Activated T-cell treated with anti-CD3 and anti-CD28 coated beads for 1 hour (primary cell): ENCODE data around the gene KRT40.

Experiments
- DNase-seq: peaks from one replicate; pipeline ENCODE4 v3.0.0-alpha.2; 2020; ENCODE audit warnings: low read depth

Gene KRT40

GRCh38 chr17:40952154-40952553 lies 32.0 kb downstream of the KRT40 start:
- no peak for DNase-seq

- no peak for DNase-seq
These were observed 33.0 kb downstream of the KRT40 start for GRCh38 chr17:40951011-40951622.

- no peak for DNase-seq
These were observed 34.0 kb downstream of the KRT40 start for GRCh38 chr17:40950176-40950575.

- DNase-seq, result no peak
These were observed 34.7 kb downstream of the KRT40 start for GRCh38 chr17:40949418-40949817.

GRCh38 chr17:40947929-40948328 lies 36.2 kb downstream of the KRT40 start:
- no peak for DNase-seq

GRCh38 chr17:40945414-40945813 lies 38.7 kb downstream of the KRT40 start:
- no peak for DNase-seq

- DNase-seq, result no peak
These were observed 39.6 kb downstream of the KRT40 start for GRCh38 chr17:40944531-40944930.

GRCh38 chr17:40942553-40942952 lies 41.6 kb downstream of the KRT40 start:
- no peak for DNase-seq

- no peak for DNase-seq
These were observed 43.9 kb downstream of the KRT40 start for GRCh38 chr17:40940266-40940665.

- DNase-seq, result no peak
These were observed 45.1 kb downstream of the KRT40 start for GRCh38 chr17:40938981-40939380.

- DNase-seq, result no peak
These were observed 46.7 kb downstream of the KRT40 start, which contains the start of gene KRT23 for GRCh38 chr17:40937384-40937819. KRT23 (minus strand) TSS chr17:40937646; CDS start chr17:40936603, 1,043 bp downstream.

- DNase-seq, result no peak
These were observed 47.1 kb downstream of the KRT40 start for GRCh38 chr17:40936976-40937375.

GRCh38 chr17:40936437-40936971 lies 47.6 kb downstream of the KRT40 start:
- DNase-seq, result no peak

- no peak for DNase-seq
These were observed 48.5 kb downstream of the KRT40 start for GRCh38 chr17:40935624-40936023.

- no peak for DNase-seq
These were observed 51.5 kb downstream of the KRT40 start for GRCh38 chr17:40932608-40933007.

GRCh38 chr17:40931311-40931710 lies 52.8 kb downstream of the KRT40 start:
- DNase-seq, result no peak
